Activated T-helper 17 cell treated with anti-CD3 and anti-CD28 coated beads, Interleukin-2, amount 50 U/mL, for 72 hours (primary cell): ENCODE results near the gene SWAP70. TPM values are rescaled to one million over a fixed set of nuclear protein-coding genes. Genes with fewer than 3 reads are reported as not detected.

Experiments
- ATAC-seq: fragments of 150-1000 bp; cut with Tn5 transposase; replicated peaks from 2 replicates; pipeline ENCODE4 v1.10.0; 2021; ENCODE audit warnings: mild to moderate bottlenecking, moderate library complexity
- H3K27ac Mint-ChIP-seq: one replicate; pipeline ENCODE4 v1.8.0; 2022; ENCODE audit warnings: mixed read lengths
- H3K27me3 Mint-ChIP-seq: one replicate; pipeline ENCODE4 v1.8.0; 2022; ENCODE audit warnings: mixed read lengths
- H3K36me3 Mint-ChIP-seq: one replicate; pipeline ENCODE4 v1.8.0; 2022; ENCODE audit warnings: low read depth, mild to moderate bottlenecking, mixed read lengths
- H3K4me1 Mint-ChIP-seq: one replicate; pipeline ENCODE4 v1.8.0; 2022; ENCODE audit warnings: mixed read lengths
- H3K4me3 Mint-ChIP-seq: one replicate; pipeline ENCODE4 v1.8.0; 2022; ENCODE audit warnings: mild to moderate bottlenecking, mixed read lengths
- H3K9me3 Mint-ChIP-seq: one replicate; pipeline ENCODE4 v1.8.0; 2022; ENCODE audit warnings: mixed read lengths
- total RNA-seq, 2 donors: library from RNA; stranded (reverse); gene quantifications; one replicate each; pipeline ENCODE4 v1.2.3, GENCODE V29; 2022

SWAP70 gene
- total RNA-seq, 2 donors from 2014 or later = 5.4 to 8.2 TPM

- ATAC-seq = no peak
- Mint-ChIP-seq H3K36me3 (peaks cover 3% of the 10 kb centered on the region), H3K27ac (peak overlapping the region; percentile 52), H3K9me3 (no peaks in the 10 kb centered on the region), H3K27me3 (no peaks in the 10 kb centered on the region), H3K4me1 (peaks cover 10% of the 10 kb centered on the region), H3K4me3 (no peak overlapping the region)
Observed at GRCh38 chr11:9754010-9754471, 90.2 kb downstream of the SWAP70 start.

GRCh38 chr11:9755561-9756185 lies 91.8 kb downstream of the SWAP70 start:
- Mint-ChIP-seq H3K9me3 (no peaks in the 10 kb centered on the region), H3K27ac (peak overlapping the region; percentile 16), H3K36me3 (peaks cover 10% of the 10 kb centered on the region), H3K4me3 (no peak overlapping the region), H3K4me1 (peaks cover 21% of the 10 kb centered on the region), H3K27me3 (no peaks in the 10 kb centered on the region)
- ATAC-seq = no peak

GRCh38 chr11:9756461-9756860 lies 92.6 kb downstream of the SWAP70 start:
- Mint-ChIP-seq H3K4me3 (no peak overlapping the region), H3K27ac (peak overlapping the region; percentile 16), H3K36me3 (peaks cover 10% of the 10 kb centered on the region), H3K4me1 (peaks cover 23% of the 10 kb centered on the region), H3K9me3 (no peaks in the 10 kb centered on the region), H3K27me3 (no peaks in the 10 kb centered on the region)
- no peak for ATAC-seq

- ATAC-seq = no peak
- H3K27ac Mint-ChIP-seq = peak overlapping the region; percentile 83
- peaks cover 27% of the 10 kb centered on the region for H3K4me1 Mint-ChIP-seq
- H3K9me3 Mint-ChIP-seq = no peaks in the 10 kb centered on the region
- no peaks in the 10 kb centered on the region for H3K27me3 Mint-ChIP-seq
- peak overlapping the region; percentile 97 for H3K4me3 Mint-ChIP-seq
- H3K36me3 Mint-ChIP-seq = peaks cover 10% of the 10 kb centered on the region
Observed at GRCh38 chr11:9756878-9757277, 93.0 kb downstream of the SWAP70 start.

GRCh38 chr11:9757809-9758636 lies 94.1 kb downstream of the SWAP70 start:
- H3K4me1 Mint-ChIP-seq = peaks cover 29% of the 10 kb centered on the region
- peak overlapping the region; percentile 97 for H3K4me3 Mint-ChIP-seq
- H3K27ac Mint-ChIP-seq = peak overlapping the region; percentile 83
- no peaks in the 10 kb centered on the region for H3K9me3 Mint-ChIP-seq
- peak; percentile 60 for ATAC-seq
- H3K27me3 Mint-ChIP-seq = no peaks in the 10 kb centered on the region
- peaks cover 10% of the 10 kb centered on the region for H3K36me3 Mint-ChIP-seq

- ATAC-seq = peak; percentile 38
- Mint-ChIP-seq H3K27ac (peak overlapping the region; percentile 95), H3K36me3 (peaks cover 10% of the 10 kb centered on the region), H3K4me1 (peaks cover 26% of the 10 kb centered on the region), H3K4me3 (peak overlapping the region; percentile 97), H3K9me3 (no peaks in the 10 kb centered on the region), H3K27me3 (no peaks in the 10 kb centered on the region)
Observed at GRCh38 chr11:9758637-9759518, 95.0 kb downstream of the SWAP70 start.

GRCh38 chr11:9759519-9760192 lies 95.8 kb downstream of the SWAP70 start:
- H3K27me3 Mint-ChIP-seq = no peaks in the 10 kb centered on the region
- peaks cover 29% of the 10 kb centered on the region for H3K4me1 Mint-ChIP-seq
- no peaks in the 10 kb centered on the region for H3K9me3 Mint-ChIP-seq
- H3K36me3 Mint-ChIP-seq = peaks cover 10% of the 10 kb centered on the region
- H3K27ac Mint-ChIP-seq = peak overlapping the region; percentile 95
- peak; percentile 89 for ATAC-seq
- H3K4me3 Mint-ChIP-seq = peak overlapping the region; percentile 97

- peaks cover 10% of the 10 kb centered on the region for H3K36me3 Mint-ChIP-seq
- peak overlapping the region; percentile 95 for H3K27ac Mint-ChIP-seq
- peak overlapping the region; percentile 97 for H3K4me3 Mint-ChIP-seq
- peaks cover 35% of the 10 kb centered on the region for H3K4me1 Mint-ChIP-seq
- ATAC-seq = no peak
- no peaks in the 10 kb centered on the region for H3K9me3 Mint-ChIP-seq
- no peaks in the 10 kb centered on the region for H3K27me3 Mint-ChIP-seq
Observed at GRCh38 chr11:9760193-9760575, 96.3 kb downstream of the SWAP70 start.

GRCh38 chr11:9761441-9761945 lies 97.6 kb downstream of the SWAP70 start:
- H3K4me1 Mint-ChIP-seq = peaks cover 37% of the 10 kb centered on the region
- no peaks in the 10 kb centered on the region for H3K27me3 Mint-ChIP-seq
- peaks cover 10% of the 10 kb centered on the region for H3K36me3 Mint-ChIP-seq
- H3K9me3 Mint-ChIP-seq = no peaks in the 10 kb centered on the region
- H3K27ac Mint-ChIP-seq = peak overlapping the region; percentile 4
- peak overlapping the region; percentile 2 for H3K4me3 Mint-ChIP-seq
- ATAC-seq = no peak

GRCh38 chr11:9762531-9762930 lies 98.7 kb downstream of the SWAP70 start:
- no peak for ATAC-seq
- no peaks in the 10 kb centered on the region for H3K27me3 Mint-ChIP-seq

GRCh38 chr11:9763301-9763700 lies 99.4 kb downstream of the SWAP70 start:
- no peaks in the 10 kb centered on the region for H3K27me3 Mint-ChIP-seq
- H3K9me3 Mint-ChIP-seq = no peaks in the 10 kb centered on the region
- H3K27ac Mint-ChIP-seq = no peak overlapping the region
- peaks cover 10% of the 10 kb centered on the region for H3K36me3 Mint-ChIP-seq
- peaks cover 39% of the 10 kb centered on the region for H3K4me1 Mint-ChIP-seq
- ATAC-seq = no peak
- H3K4me3 Mint-ChIP-seq = no peak overlapping the region

More at GRCh38 chr11:9762531-9762930, 98.7 kb downstream of the SWAP70 start:
- Mint-ChIP-seq H3K4me3 (no peak overlapping the region), H3K4me1 (peaks cover 39% of the 10 kb centered on the region), H3K36me3 (peaks cover 10% of the 10 kb centered on the region), H3K9me3 (no peaks in the 10 kb centered on the region), H3K27ac (peak overlapping the region; percentile 4)

GRCh38 chr11:9765320-9766101 lies 101.6 kb downstream of the SWAP70 start:
- Mint-ChIP-seq H3K9me3 (no peaks in the 10 kb centered on the region), H3K4me3 (no peak overlapping the region), H3K27me3 (no peaks in the 10 kb centered on the region), H3K27ac (peak overlapping the region; percentile 28), H3K36me3 (no peaks in the 10 kb centered on the region), H3K4me1 (peaks cover 27% of the 10 kb centered on the region)
- ATAC-seq = no peak

GRCh38 chr11:9769621-9770020 lies 105.7 kb downstream of the SWAP70 start:
- Mint-ChIP-seq H3K36me3 (no peaks in the 10 kb centered on the region), H3K4me3 (no peak overlapping the region), H3K4me1 (peaks cover 14% of the 10 kb centered on the region), H3K27me3 (no peaks in the 10 kb centered on the region), H3K27ac (no peak overlapping the region), H3K9me3 (no peaks in the 10 kb centered on the region)
- ATAC-seq = no peak
